Measurements from ENCODE around the gene ANKRD16. TPM values are rescaled to one million over a fixed set of nuclear protein-coding genes. Genes with fewer than 3 reads are reported as not detected.

Gene ANKRD16
- total and polyA plus RNA-seq, 2 of the 8 experiments (the other 6 are each of a cell fraction or from before 2014, with no cell fraction given), result 8.2 to 12.7 TPM

DNA sequence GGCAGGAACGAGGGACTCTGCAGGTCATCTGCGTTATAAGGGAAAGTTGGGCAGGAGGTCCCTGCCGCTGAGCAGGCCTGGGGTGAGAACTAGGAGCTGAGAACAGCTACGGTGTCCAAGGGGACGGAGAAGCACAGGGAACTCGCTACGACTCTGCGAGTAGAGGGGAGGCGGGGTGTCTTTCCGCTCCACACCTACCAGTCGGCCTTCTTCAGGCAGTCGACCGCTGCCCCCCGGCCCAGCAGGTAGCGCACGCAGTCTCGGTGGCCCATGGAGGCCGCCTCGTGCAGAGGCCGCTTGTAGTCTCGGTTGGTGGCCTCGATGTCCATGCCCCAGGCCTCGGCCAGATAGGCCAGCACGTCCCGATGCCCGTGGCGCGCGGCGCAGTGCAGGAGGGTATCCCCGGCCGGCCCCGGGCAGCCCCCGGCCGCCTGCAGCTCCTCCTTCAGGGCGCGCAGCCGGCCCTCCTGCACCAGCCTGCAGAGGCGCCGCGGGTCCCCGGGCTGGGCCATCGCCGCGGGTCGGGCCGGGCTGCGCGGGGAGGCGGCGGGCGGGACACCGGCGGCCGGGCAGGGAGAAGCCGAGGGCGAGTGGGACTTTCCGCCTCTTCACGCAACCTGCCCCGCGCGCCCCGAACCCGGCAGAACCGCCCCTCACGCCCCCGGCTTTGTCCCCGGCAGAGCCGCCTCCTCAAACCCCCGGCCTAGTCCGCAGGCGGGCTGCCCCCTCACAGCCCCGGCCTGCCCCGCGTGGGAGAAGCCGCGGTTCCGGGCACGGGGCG, 660 bp downstream of the ANKRD16 start (continued):
- TF ChIP-seq, protein P1, sequence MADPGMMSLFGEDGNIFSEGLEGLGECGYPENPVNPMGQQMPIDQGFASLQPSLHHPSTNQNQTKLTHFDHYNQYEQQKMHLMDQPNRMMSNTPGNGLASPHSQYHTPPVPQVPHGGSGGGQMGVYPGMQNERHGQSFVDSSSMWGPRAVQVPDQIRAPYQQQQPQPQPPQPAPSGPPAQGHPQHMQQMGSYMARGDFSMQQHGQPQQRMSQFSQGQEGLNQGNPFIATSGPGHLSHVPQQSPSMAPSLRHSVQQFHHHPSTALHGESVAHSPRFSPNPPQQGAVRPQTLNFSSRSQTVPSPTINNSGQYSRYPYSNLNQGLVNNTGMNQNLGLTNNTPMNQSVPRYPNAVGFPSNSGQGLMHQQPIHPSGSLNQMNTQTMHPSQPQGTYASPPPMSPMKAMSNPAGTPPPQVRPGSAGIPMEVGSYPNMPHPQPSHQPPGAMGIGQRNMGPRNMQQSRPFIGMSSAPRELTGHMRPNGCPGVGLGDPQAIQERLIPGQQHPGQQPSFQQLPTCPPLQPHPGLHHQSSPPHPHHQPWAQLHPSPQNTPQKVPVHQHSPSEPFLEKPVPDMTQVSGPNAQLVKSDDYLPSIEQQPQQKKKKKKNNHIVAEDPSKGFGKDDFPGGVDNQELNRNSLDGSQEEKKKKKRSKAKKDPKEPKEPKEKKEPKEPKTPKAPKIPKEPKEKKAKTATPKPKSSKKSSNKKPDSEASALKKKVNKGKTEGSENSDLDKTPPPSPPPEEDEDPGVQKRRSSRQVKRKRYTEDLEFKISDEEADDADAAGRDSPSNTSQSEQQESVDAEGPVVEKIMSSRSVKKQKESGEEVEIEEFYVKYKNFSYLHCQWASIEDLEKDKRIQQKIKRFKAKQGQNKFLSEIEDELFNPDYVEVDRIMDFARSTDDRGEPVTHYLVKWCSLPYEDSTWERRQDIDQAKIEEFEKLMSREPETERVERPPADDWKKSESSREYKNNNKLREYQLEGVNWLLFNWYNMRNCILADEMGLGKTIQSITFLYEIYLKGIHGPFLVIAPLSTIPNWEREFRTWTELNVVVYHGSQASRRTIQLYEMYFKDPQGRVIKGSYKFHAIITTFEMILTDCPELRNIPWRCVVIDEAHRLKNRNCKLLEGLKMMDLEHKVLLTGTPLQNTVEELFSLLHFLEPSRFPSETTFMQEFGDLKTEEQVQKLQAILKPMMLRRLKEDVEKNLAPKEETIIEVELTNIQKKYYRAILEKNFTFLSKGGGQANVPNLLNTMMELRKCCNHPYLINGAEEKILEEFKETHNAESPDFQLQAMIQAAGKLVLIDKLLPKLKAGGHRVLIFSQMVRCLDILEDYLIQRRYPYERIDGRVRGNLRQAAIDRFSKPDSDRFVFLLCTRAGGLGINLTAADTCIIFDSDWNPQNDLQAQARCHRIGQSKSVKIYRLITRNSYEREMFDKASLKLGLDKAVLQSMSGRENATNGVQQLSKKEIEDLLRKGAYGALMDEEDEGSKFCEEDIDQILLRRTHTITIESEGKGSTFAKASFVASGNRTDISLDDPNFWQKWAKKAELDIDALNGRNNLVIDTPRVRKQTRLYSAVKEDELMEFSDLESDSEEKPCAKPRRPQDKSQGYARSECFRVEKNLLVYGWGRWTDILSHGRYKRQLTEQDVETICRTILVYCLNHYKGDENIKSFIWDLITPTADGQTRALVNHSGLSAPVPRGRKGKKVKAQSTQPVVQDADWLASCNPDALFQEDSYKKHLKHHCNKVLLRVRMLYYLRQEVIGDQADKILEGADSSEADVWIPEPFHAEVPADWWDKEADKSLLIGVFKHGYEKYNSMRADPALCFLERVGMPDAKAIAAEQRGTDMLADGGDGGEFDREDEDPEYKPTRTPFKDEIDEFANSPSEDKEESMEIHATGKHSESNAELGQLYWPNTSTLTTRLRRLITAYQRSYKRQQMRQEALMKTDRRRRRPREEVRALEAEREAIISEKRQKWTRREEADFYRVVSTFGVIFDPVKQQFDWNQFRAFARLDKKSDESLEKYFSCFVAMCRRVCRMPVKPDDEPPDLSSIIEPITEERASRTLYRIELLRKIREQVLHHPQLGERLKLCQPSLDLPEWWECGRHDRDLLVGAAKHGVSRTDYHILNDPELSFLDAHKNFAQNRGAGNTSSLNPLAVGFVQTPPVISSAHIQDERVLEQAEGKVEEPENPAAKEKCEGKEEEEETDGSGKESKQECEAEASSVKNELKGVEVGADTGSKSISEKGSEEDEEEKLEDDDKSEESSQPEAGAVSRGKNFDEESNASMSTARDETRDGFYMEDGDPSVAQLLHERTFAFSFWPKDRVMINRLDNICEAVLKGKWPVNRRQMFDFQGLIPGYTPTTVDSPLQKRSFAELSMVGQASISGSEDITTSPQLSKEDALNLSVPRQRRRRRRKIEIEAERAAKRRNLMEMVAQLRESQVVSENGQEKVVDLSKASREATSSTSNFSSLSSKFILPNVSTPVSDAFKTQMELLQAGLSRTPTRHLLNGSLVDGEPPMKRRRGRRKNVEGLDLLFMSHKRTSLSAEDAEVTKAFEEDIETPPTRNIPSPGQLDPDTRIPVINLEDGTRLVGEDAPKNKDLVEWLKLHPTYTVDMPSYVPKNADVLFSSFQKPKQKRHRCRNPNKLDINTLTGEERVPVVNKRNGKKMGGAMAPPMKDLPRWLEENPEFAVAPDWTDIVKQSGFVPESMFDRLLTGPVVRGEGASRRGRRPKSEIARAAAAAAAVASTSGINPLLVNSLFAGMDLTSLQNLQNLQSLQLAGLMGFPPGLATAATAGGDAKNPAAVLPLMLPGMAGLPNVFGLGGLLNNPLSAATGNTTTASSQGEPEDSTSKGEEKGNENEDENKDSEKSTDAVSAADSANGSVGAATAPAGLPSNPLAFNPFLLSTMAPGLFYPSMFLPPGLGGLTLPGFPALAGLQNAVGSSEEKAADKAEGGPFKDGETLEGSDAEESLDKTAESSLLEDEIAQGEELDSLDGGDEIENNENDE (IDR thresholded peaks at IDR 0.05; ENCODE audit: insufficient replicate concordance, low read length), result no peak
- TF ChIP-seq SRF (IDR thresholded peaks at IDR 0.05; ENCODE audit: low read depth, low read length) (no peak), TCF12 (IDR thresholded peaks at IDR 0.05; ENCODE audit: low read depth, low read length) (0 out of 2 replicates have a peak, but pooled peaks have one; percentile 16), RFX5 (IDR thresholded peaks at IDR 0.05; ENCODE audit: borderline replicate concordance, low read depth, low read length) (no peak), CBX5 (IDR thresholded peaks at IDR 0.05; ENCODE audit: low read depth, low read length) (no peak), TAF1 (IDR thresholded peaks at IDR 0.05; ENCODE audit: low read depth, low read length) (peak; percentile 66; the same call in 1 of the 2 replicates), RNF2 (IDR thresholded peaks at IDR 0.05; ENCODE audit: borderline replicate concordance, low read depth, low read length, missing control alignments, poor library complexity, severe bottlenecking) (no peak), PHF8 (conservative IDR thresholded peaks at IDR 0.05; ENCODE audit: low read depth, low read length) (no peak; the same call in 1 of the 2 replicates)
- TF ChIP-seq, protein P2, sequence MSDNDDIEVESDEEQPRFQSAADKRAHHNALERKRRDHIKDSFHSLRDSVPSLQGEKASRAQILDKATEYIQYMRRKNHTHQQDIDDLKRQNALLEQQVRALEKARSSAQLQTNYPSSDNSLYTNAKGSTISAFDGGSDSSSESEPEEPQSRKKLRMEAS (IDR thresholded peaks at IDR 0.05), result peak; percentile 86
